ENCODE measurements around the gene ADORA1. TPM values are rescaled to one million over a fixed set of nuclear protein-coding genes. Genes with fewer than 3 reads are reported as not detected.

The ADORA1 gene
- total RNA-seq, 2 experiments from 2014 or later, result not detected

DNA sequence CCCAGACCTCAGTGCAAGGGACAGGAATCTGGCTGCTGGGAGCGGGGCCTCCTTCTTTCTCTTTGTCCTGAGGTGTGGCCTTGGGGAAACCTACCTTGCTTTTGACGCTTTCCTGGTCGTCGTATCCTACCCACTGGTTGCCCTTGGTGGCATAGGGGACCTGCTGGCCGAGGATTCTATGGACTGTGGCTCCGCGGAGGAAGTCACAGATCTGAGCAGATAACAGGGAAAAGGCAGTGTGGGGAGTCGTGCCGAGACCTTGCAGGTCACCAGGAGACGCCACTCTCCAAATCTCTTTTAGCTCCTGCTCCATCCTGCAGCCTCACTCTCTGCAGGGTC, 52.1 kb downstream of the ADORA1 start:
- Mint-ChIP-seq H3K27ac (no peak overlapping the region), H3K36me3 (ENCODE audit: low read depth) (no peaks in the 10 kb centered on the region), H3K9me3 (no peaks in the 10 kb centered on the region), H3K4me3 (no peak overlapping the region), H3K4me1 (no peaks in the 10 kb centered on the region), H3K27me3 (peaks cover 2% of the 10 kb centered on the region)
- ChIA-PET CTCF (interaction anchor here (1.1 to 1.4 kb wide), 2 partner anchors 25 to 141 kb away, joined by 3 read pairs; no protein-coding TSS in a partner anchor), POLR2A (no interaction called here)
- DNase-seq, result no peak

DNA sequence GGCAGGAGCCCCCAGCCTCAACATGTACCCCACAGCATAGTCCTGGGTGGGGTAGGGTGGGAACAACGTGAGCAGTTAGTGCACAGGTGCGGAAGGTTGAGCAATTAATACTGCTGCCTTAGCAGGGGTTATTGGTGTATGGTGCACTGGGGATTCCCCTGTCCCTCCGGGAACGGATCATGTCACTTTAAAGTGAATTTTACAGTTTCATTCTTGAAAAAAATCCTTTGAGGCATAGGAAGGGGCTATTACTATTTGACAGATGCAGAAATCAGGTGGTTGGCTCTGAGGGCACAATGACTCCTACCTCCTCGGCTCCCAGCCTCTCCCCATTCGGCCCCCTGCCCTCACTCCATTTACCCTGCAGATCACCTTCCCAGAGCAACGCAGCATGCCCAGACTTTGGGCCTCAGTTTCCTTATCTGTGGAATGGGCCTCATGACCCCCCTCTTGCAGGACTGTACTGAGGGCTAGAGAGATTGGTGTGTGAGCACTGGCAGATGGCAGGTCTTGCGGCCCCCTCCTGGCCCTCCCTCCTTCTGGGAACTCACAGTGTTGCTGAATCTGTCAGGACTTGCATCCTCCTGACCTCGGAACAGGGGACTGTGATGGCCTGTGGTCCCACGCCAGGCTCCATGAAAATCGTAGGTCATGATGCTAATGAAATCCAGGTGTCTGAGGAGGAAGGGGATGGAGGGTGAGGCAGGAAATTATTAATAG, 53.2 kb downstream of the ADORA1 start:
- ChIA-PET POLR2A (no interaction called here), CTCF (interaction anchor here (0.5 to 1.1 kb wide), 2 partner anchors 26 to 110 kb away, joined by 3 read pairs; no protein-coding TSS in a partner anchor)
- DNase-seq, result no peak
- H3K4me1 Mint-ChIP-seq, result no peaks in the 10 kb centered on the region
- no peaks in the 10 kb centered on the region for H3K9me3 Mint-ChIP-seq
- peaks cover 2% of the 10 kb centered on the region for H3K27me3 Mint-ChIP-seq
- H3K27ac Mint-ChIP-seq, result no peak overlapping the region
- no peaks in the 10 kb centered on the region for H3K36me3 Mint-ChIP-seq (ENCODE audit: low read depth)
- no peak overlapping the region for H3K4me3 Mint-ChIP-seq

DNA sequence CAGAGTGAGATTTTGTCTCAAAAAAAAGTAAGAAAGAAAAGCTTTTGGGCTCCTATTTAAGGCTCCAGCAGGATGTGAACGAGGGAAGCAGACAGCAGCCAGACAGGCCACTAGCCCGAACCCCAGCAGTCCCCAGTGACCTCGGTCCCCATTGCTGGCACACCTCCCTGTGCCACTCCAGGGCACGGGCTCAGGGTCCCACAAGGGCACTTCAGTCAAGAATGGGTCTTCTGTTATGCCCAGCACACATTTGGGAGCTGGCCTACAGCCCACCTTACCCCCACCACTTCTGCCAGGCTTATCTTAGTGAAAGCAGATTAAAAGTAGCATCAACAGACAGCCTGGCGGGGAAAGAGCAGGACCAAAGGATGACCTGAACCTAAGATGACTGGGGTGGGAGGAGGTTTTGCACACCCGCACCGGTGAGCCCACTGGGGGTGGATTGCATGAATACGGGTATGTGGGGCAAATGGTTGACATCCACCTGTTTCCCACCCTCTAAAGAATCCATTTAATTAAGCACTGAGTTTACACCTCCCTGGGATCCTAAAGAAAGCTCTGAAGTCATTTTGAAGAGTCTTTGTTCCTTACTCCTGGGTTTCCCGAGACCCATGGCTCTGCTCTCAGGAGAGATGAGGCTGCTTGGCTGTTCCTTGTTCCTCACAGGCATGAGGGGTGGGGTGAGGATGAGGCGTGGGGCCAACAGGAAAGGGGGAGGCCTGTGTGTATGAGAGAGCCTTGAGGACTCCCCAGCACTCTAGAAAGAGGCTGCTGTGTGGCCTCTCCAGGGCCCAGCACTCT, 54.3 kb downstream of the ADORA1 start:
- ChIA-PET CTCF (interaction anchor here (0.6 to 0.9 kb wide), 2 partner anchors 140 to 445 kb away, joined by 3 read pairs; partner anchors contain the start of gene ATP2B4), POLR2A (no interaction called here)
- Mint-ChIP-seq H3K4me1 (no peaks in the 10 kb centered on the region), H3K27me3 (peaks cover 2% of the 10 kb centered on the region), H3K9me3 (no peaks in the 10 kb centered on the region), H3K27ac (no peak overlapping the region), H3K36me3 (ENCODE audit: low read depth) (no peaks in the 10 kb centered on the region), H3K4me3 (no peak overlapping the region)
- DNase-seq, result no peak

DNA sequence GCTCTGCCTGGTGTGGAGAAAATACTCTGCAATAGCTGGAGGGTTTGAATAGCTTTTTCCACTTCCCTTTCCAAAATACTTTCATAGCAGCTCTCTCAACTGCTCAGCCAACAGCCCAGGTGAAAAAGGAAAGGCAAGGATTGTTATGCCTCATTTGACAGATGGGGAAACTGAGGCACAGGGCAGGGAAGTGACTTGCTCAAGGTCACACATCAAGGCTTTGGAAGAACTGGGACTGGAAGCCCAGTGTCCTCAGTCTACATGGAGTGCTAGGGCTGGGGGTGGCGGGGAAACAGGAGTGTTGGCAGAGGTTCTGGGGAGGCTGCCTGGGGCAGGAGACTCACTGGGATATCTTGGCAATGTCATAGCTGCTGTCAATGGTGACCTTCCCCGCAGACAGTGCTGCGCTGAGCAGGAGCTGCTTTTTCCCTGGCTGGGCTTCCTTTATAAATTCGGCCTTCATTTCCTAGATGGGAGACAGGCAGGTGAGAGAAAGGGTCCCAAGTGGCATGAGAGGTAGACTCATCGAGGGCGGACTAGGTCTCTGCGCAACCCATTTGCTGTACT, 54.9 kb downstream of the ADORA1 start:
- Mint-ChIP-seq H3K27me3 (peaks cover 2% of the 10 kb centered on the region), H3K27ac (no peak overlapping the region), H3K9me3 (no peaks in the 10 kb centered on the region), H3K4me1 (no peaks in the 10 kb centered on the region), H3K36me3 (ENCODE audit: low read depth) (no peaks in the 10 kb centered on the region), H3K4me3 (no peak overlapping the region)
- ChIA-PET POLR2A (no interaction called here), CTCF (interaction anchor here (0.9 kb wide), 1 partner anchor 445 kb away, joined by 3 read pairs; the partner anchor contains the start of gene ATP2B4)
- DNase-seq, result no peak

DNA sequence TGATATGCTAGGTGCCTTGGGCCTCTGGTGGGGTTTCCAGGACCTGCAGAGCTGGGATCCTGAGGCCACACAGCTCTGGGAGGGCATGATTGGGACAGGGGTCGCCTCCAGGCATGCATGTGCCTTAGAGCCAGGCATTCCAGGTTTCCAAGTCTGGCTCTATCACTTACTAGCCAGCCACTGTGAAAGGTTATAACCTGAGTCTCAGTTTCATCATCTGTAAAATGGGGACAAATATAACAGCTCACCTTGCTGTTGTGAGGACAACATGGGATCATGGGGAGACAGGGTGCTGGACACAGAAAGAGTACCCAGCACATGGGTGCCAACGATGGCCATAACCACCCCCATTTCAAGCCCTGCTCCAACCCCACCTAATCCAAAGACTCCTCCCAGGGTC, 56.3 kb downstream of the ADORA1 start:
- POLR2A ChIA-PET, result no interaction called here
- no peak overlapping the region for H3K27ac Mint-ChIP-seq
- no peaks in the 10 kb centered on the region for H3K36me3 Mint-ChIP-seq (ENCODE audit: low read depth)
- H3K27me3 Mint-ChIP-seq, result peaks cover 2% of the 10 kb centered on the region
- CTCF ChIA-PET, result no interaction called here
- H3K9me3 Mint-ChIP-seq, result no peaks in the 10 kb centered on the region
- no peaks in the 10 kb centered on the region for H3K4me1 Mint-ChIP-seq
- H3K4me3 Mint-ChIP-seq, result no peak overlapping the region
- DNase-seq, result no peak

DNA sequence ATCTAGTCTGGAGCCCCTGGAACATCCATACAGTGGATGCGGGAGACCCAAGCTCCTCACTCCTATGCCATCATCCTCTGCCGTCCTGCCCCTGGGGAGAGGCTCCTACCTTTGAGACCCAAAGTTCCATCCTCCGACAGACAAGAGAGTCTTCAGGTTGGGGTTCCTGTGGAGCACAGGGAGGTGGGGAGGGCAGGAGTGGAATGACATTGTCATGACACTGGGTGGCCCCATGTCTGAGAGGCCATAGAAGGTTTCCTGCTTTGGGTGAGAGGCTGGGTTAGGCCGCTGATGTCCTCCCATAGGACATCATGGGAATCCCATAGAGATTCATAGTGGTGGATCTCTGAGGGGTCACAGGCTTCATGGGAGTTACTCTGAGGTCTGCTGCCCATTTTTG, 56.9 kb downstream of the ADORA1 start:
- no peak overlapping the region for H3K4me3 Mint-ChIP-seq
- no peaks in the 10 kb centered on the region for H3K9me3 Mint-ChIP-seq
- POLR2A ChIA-PET, result no interaction called here
- peaks cover 2% of the 10 kb centered on the region for H3K27me3 Mint-ChIP-seq
- DNase-seq, result no peak
- CTCF ChIA-PET, result no interaction called here
- H3K4me1 Mint-ChIP-seq, result no peaks in the 10 kb centered on the region
- no peak overlapping the region for H3K27ac Mint-ChIP-seq
- H3K36me3 Mint-ChIP-seq (ENCODE audit: low read depth), result no peaks in the 10 kb centered on the region

DNA sequence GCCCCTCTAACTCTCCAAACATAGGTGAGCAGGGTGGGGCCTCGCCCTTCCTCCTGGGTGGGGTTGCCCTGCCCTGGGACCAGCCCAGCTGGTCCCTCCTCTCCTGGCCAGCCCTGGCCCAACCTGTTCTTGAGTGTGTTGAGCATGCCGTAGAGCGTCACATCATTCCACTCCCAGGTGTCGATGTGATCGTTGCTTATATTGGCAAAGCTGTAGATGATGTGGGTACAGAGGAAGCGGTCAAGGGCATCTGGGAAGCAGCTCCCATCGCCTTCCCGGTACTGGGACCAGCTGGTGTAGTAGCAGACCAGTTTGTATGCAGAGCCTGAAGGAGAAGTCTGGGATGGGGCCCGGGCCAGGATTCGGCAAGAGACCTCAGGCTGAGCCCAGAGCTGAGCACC, 57.5 kb downstream of the ADORA1 start:
- H3K36me3 Mint-ChIP-seq (ENCODE audit: low read depth), result no peaks in the 10 kb centered on the region
- H3K9me3 Mint-ChIP-seq, result no peaks in the 10 kb centered on the region
- H3K27ac Mint-ChIP-seq, result no peak overlapping the region
- DNase-seq, result no peak
- peaks cover 2% of the 10 kb centered on the region for H3K27me3 Mint-ChIP-seq
- H3K4me1 Mint-ChIP-seq, result no peaks in the 10 kb centered on the region
- CTCF ChIA-PET, result interaction anchor here (0.9 kb wide), 1 partner anchor 14 kb away, joined by 3 read pairs; no protein-coding TSS in a partner anchor
- POLR2A ChIA-PET, result no interaction called here
- no peak overlapping the region for H3K4me3 Mint-ChIP-seq

DNA sequence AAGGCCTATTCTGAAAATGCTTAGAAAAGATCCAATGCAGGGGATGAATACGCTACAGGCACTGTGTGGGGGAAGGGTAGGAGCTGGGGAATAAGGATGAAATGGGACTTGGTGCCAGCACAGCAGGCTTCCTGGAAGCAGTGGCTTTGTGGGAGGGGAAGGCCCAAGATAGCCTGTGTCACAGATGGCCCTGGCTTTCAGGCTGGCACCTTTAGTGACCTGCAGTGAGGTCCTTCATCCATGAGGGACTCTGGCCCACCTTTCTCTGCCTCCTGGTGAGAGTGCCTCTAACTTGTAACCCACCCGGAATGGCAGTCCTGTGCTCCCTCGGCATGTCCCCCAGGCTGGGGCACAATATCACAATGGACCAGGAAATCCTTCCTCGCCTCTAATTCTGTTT, 58.1 kb downstream of the ADORA1 start:
- H3K9me3 Mint-ChIP-seq, result no peaks in the 10 kb centered on the region
- H3K36me3 Mint-ChIP-seq (ENCODE audit: low read depth), result no peaks in the 10 kb centered on the region
- no peaks in the 10 kb centered on the region for H3K4me1 Mint-ChIP-seq
- no peak overlapping the region for H3K4me3 Mint-ChIP-seq
- peaks cover 2% of the 10 kb centered on the region for H3K27me3 Mint-ChIP-seq
- CTCF ChIA-PET, result interaction anchor here (0.9 kb wide), 1 partner anchor 15 kb away, joined by 3 read pairs; no protein-coding TSS in a partner anchor
- POLR2A ChIA-PET, result no interaction called here
- DNase-seq, result no peak
- no peak overlapping the region for H3K27ac Mint-ChIP-seq

DNA sequence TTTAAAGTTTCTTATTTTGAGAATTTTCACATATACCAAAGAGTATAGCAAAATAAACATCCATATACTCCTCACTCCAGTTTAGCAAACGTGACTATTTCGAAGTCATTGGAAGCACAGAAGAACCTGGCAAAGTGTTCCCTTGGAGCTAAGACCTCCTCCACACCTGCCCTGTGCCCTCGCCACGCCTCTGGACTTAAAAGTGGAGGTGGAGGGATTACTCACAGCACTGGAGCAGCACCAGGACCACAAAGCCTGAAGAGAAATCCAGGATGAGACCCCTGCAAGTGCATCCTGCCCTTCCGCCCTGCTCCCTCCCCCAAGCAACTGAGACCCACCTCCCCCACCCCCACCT, 58.5 kb downstream of the ADORA1 start:
- DNase-seq, result no peak
- CTCF ChIA-PET, result no interaction called here
- H3K4me1 Mint-ChIP-seq, result no peaks in the 10 kb centered on the region
- H3K27me3 Mint-ChIP-seq, result peaks cover 2% of the 10 kb centered on the region
- POLR2A ChIA-PET, result no interaction called here
- H3K27ac Mint-ChIP-seq, result no peak overlapping the region
- H3K9me3 Mint-ChIP-seq, result no peaks in the 10 kb centered on the region
- no peaks in the 10 kb centered on the region for H3K36me3 Mint-ChIP-seq (ENCODE audit: low read depth)
- H3K4me3 Mint-ChIP-seq, result no peak overlapping the region

DNA sequence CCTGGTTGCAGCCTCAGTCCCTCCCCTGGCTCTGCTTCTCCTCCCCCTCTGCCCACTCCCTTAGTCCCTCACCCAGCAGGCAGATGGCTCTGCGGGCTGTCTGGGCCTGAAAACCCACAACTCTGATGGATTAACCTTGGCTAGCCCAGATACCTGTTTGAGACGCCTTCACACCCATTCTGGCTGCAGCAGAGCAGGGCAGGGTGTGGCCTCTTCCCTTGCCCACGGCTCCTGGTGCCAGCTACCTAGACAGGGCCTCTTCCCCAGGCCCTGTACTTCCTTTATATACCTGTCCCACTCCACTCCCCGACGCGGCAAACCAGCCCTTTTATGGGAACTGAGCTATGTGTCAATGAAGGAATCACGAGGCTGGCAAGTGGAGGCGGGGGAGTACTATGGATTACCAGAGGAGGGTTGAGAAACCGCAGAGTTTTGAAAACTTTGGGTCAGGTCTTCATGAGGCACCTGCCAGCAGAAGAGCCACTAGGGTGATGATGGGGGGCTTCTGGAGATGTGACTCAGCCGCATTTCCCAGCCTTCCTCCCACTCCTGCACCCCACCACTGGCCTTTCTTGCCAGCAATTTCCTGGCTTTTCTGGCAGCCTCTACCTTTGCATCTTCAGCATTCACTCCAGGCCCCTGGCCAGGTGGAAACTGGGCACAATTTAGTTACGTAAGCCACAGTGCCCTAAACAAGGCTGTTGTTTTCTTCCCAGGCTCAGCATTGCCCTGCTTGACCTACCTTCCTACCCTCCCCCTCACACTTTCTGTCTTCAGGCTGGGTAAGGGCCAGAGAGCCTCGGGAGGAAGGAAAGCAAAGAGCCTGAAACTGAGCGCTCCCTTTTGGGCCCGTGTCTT, 59.1 kb downstream of the ADORA1 start, which contains the start of gene CHI3L1:
Gene CHI3L1, minus strand, starts transcription at position 259 of the 858 bp plus-strand sequence. Its CDS starts 81 bp downstream, at position 178.
- DNase-seq, result no peak
- CTCF ChIA-PET, result no interaction called here
- no peaks in the 10 kb centered on the region for H3K4me1 Mint-ChIP-seq
- peaks cover 2% of the 10 kb centered on the region for H3K27me3 Mint-ChIP-seq
- H3K9me3 Mint-ChIP-seq, result no peaks in the 10 kb centered on the region
- POLR2A ChIA-PET, result no interaction called here
- H3K4me3 Mint-ChIP-seq, result no peak within 1 kb of the TSS
- no peaks in the 10 kb centered on the region for H3K36me3 Mint-ChIP-seq (ENCODE audit: low read depth)
- H3K27ac Mint-ChIP-seq, result no peak within 1 kb of the TSS

DNA sequence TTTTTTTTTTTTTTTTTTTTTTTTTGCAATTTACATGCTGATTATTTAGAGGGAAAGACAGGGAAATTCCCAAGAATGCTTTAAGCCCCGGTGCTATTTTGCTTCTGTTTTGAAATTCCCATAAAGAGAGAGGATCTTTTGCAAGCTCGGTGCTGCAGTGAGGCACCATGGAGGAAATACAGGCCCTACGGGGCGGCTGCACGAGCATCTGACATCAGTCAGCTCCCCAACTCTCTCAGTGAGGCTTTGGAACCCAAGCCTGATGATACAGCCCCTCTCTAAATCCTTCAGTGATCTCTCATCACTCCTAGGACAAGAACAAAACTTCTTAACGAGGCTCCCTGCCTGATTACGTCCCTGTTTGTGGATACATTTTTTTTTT, 59.8 kb downstream of the ADORA1 start:
- Mint-ChIP-seq H3K27me3 (peaks cover 2% of the 10 kb centered on the region), H3K36me3 (ENCODE audit: low read depth) (no peaks in the 10 kb centered on the region), H3K4me1 (no peaks in the 10 kb centered on the region), H3K4me3 (no peak overlapping the region), H3K27ac (no peak overlapping the region), H3K9me3 (no peaks in the 10 kb centered on the region)
- ChIA-PET POLR2A (no interaction called here), CTCF (no interaction called here)
- no peak for DNase-seq

DNA sequence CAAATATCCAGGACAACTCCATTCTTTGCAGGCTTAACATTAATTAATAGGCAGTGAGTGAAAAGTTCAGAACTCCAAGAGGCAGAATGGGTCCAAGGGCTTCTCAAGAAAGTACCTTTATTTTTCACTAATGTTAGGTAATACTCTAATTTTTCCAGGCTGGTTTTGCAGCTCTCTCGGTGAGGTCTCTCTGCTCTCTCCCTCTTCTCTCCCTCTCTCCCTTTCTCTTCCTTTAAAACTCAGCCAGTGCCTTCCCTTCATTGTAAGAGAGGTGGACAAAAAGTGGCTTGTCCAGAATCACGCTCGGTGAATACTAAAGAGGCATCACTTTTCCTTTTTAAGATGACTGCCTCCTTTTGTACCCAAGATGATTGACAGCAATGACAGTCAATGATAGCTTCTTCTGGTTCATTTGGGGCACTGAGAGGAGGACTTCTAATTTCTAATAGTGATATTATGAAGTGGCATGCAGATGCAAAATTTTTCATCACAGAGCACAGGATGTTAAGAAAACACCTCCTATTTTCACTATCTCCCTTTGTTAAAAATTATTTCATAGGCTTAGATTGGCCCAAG, 60.3 kb downstream of the ADORA1 start:
- H3K4me1 Mint-ChIP-seq, result no peaks in the 10 kb centered on the region
- no peak overlapping the region for H3K27ac Mint-ChIP-seq
- CTCF ChIA-PET, result no interaction called here
- no peaks in the 10 kb centered on the region for H3K36me3 Mint-ChIP-seq (ENCODE audit: low read depth)
- H3K27me3 Mint-ChIP-seq, result peaks cover 2% of the 10 kb centered on the region
- POLR2A ChIA-PET, result no interaction called here
- no peak overlapping the region for H3K4me3 Mint-ChIP-seq
- DNase-seq, result no peak
- H3K9me3 Mint-ChIP-seq, result no peaks in the 10 kb centered on the region

All from activated CD4-positive, alpha-beta T cell treated with anti-CD3 and anti-CD28 coated beads, Interleukin-2, amount 10 ng/mL, durations not matched to agents 7 days and 5 days (primary cell).